HCT116 (cell line): ENCODE measurements around the gene GRIN1.

Source experiments
- CEBPB ChIP-seq: IDR thresholded peaks from 2 replicates; pipeline ENCODE4 v1.6.1; 2012; ENCODE audit warnings: low read depth
- EZH2 ChIP-seq: fragments of 200-600 bp; sonication (generic); IDR thresholded peaks from 2 replicates; pipeline ENCODE4 v1.6.1; 2017; ENCODE audit warnings: antibody characterized with exemption, mixed run types
- EZH2phosphoT487 ChIP-seq: fragments of 200-600 bp; IDR thresholded peaks from 2 replicates; pipeline ENCODE4 v1.6.1; 2018; ENCODE audit warnings: antibody characterized with exemption, borderline replicate concordance
- POLR2A ChIP-seq: IDR thresholded peaks from 2 replicates; pipeline ENCODE4 v1.7.0; 2011; ENCODE audit warnings: borderline replicate concordance; ENCODE audit not compliant: insufficient read depth, insufficient read length; ENCODE audit errors: extremely low read depth
- YY1 ChIP-seq: IDR thresholded peaks from 2 replicates; pipeline ENCODE4 v1.6.1; 2011; ENCODE audit warnings: low read length, low read depth, moderate library complexity, mild to moderate bottlenecking; ENCODE audit not compliant: insufficient replicate concordance; ENCODE audit errors: extremely low read depth
- TF ChIP-seq, protein P1 (sequence below), 3 experiments: fragments of 200-600 bp in 1 of 3; sonication (generic) in 1 of 3; IDR thresholded peaks in 2 of 3; conservative IDR thresholded peaks in 1 of 3; 2 replicates each; pipeline ENCODE4 v1.5.1; 2012 to 2017; ENCODE audit warnings: low read depth in 2 of 3, low read length in 2 of 3, antibody characterized with exemption in 1 of 3, borderline replicate concordance in 1 of 3, control low read depth in 1 of 3, mild to moderate bottlenecking in 1 of 3, mixed read lengths in 1 of 3, mixed run types in 1 of 3, moderate library complexity in 1 of 3; ENCODE audit not compliant: insufficient read depth in 1 of 3

DNA sequence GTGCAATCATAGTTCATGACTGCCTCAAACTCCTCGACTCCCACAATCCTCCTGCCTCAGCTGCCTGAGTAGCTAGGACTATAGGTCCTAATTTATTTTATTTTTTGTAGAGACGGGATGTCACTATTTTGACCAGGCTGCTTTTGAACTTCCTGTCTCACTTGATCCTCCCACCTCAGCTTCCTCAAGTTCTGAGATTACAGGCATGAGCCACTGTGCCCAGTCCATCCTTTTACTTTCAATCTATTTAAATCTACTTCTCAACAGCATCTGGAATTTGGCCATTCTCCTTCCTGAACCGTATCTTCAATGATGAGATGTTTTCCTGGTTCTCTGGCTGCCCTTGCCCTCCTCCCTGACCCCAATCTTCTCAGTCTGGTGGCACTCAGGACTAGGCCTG, 12.2 kb upstream of the GRIN1 start:
- TF ChIP-seq POLR2A (no peak), EZH2 (no peak), CEBPB (no peak), YY1 (no peak), EZH2phosphoT487 (no peak)
- TF ChIP-seq, protein P1, sequence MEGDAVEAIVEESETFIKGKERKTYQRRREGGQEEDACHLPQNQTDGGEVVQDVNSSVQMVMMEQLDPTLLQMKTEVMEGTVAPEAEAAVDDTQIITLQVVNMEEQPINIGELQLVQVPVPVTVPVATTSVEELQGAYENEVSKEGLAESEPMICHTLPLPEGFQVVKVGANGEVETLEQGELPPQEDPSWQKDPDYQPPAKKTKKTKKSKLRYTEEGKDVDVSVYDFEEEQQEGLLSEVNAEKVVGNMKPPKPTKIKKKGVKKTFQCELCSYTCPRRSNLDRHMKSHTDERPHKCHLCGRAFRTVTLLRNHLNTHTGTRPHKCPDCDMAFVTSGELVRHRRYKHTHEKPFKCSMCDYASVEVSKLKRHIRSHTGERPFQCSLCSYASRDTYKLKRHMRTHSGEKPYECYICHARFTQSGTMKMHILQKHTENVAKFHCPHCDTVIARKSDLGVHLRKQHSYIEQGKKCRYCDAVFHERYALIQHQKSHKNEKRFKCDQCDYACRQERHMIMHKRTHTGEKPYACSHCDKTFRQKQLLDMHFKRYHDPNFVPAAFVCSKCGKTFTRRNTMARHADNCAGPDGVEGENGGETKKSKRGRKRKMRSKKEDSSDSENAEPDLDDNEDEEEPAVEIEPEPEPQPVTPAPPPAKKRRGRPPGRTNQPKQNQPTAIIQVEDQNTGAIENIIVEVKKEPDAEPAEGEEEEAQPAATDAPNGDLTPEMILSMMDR (IDR thresholded peaks at IDR 0.05 in 2 of 3, conservative IDR thresholded peaks at IDR 0.05 in 1 of 3; ENCODE audit: borderline replicate concordance in 1 of 3, insufficient read depth in 1 of 3, low read depth in 2 of 3, low read length in 2 of 3), result no peak
